ENCODE data around the gene RAB9A. TPM values are rescaled to one million over a fixed set of nuclear protein-coding genes. Genes with fewer than 3 reads are reported as not detected.

RAB9A gene
- total and polyA plus RNA-seq, 9 of the 15 experiments (the other 6 are each of a cell fraction or from before 2014, with no cell fraction given) = 13.5 to 20.8 (median 17.7) TPM

DNA sequence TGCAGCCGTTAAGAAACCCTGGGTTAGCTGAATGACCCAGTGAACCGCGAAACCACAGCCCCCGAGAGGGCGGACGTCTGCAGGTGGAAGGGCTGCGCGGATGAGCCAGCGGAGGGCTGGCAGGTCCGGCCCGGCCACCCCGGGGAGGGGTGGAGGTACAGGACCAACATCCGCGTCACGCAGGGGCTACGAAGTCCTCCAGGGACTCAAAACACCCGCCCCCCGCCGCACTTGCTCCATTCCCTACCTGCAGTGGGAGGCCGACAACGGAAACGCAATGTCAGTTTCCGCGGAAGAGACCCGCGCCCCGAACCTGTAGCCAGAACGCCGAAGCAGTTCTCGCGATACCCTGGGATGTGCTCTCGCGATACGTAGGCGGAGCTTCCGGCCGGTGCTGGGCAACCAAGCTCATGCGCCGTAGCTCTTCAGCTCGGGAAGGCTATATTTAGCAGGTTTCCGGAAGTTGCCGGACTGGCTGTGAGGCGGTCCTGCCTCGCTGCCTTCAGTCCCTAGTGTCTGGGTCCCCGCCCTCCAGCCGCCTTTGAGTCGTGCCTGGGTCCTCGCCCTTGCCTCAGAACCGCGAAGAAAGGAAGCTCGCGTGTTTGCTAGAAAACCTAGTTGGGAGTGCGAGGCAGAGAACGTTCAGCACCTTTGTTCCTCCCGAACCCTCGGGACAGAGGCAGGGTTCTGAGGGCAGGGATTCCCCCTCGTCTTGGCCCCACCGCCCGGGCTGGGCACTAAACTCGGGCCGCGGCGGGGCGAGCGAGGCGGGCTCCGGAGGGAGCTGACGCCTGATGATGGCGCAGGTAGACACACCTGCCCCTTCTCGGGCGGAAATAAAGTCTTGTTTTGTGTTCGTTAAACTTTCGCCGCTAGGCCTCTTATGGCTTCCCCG is 45.6 kb downstream of the RAB9A start, which contains the start of the genes OFD1 and TRAPPC2 (continued):
- TF ChIP-seq, protein P1, sequence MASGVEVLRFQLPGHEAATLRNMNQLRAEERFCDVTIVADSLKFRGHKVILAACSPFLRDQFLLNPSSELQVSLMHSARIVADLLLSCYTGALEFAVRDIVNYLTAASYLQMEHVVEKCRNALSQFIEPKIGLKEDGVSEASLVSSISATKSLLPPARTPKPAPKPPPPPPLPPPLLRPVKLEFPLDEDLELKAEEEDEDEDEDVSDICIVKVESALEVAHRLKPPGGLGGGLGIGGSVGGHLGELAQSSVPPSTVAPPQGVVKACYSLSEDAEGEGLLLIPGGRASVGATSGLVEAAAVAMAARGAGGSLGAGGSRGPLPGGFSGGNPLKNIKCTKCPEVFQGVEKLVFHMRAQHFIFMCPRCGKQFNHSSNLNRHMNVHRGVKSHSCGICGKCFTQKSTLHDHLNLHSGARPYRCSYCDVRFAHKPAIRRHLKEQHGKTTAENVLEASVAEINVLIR (CRISPR knock-in tag; IDR thresholded peaks at IDR 0.05) = no peak
- TF ChIP-seq CEBPG (CRISPR knock-in tag; IDR thresholded peaks at IDR 0.05) (no peak), CEBPG (tag; conservative IDR thresholded peaks at IDR 0.05 in 1 of 2, IDR thresholded peaks at IDR 0.05 in 1 of 2) (no peak), ZFX (CRISPR knock-in tag; IDR thresholded peaks at IDR 0.05) (peak; percentile 75), BHLHE40 (IDR thresholded peaks at IDR 0.05; ENCODE audit: low read length) (no peak), ZNF668 (CRISPR knock-in tag; IDR thresholded peaks at IDR 0.05) (no peak), MTA1 (IDR thresholded peaks at IDR 0.05; ENCODE audit: borderline replicate concordance) (peak; percentile 52; the same call in 1 of the 2 replicates), NEUROD1 (IDR thresholded peaks at IDR 0.05; ENCODE audit: borderline replicate concordance, low read depth, low read length, partially characterized antibody) (peak; percentile 63), ZNF174 (CRISPR knock-in tag; IDR thresholded peaks at IDR 0.05) (no peak), BDP1 (IDR thresholded peaks at IDR 0.05; ENCODE audit: insufficient read depth, insufficient read length) (no peak)
- TF ChIP-seq, protein P2, sequence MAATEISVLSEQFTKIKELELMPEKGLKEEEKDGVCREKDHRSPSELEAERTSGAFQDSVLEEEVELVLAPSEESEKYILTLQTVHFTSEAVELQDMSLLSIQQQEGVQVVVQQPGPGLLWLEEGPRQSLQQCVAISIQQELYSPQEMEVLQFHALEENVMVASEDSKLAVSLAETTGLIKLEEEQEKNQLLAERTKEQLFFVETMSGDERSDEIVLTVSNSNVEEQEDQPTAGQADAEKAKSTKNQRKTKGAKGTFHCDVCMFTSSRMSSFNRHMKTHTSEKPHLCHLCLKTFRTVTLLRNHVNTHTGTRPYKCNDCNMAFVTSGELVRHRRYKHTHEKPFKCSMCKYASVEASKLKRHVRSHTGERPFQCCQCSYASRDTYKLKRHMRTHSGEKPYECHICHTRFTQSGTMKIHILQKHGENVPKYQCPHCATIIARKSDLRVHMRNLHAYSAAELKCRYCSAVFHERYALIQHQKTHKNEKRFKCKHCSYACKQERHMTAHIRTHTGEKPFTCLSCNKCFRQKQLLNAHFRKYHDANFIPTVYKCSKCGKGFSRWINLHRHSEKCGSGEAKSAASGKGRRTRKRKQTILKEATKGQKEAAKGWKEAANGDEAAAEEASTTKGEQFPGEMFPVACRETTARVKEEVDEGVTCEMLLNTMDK (IDR thresholded peaks at IDR 0.05; ENCODE audit: borderline replicate concordance, insufficient read depth, low read depth, low read length, poor library complexity, severe bottlenecking) = no peak
- TF ChIP-seq, protein P3, sequence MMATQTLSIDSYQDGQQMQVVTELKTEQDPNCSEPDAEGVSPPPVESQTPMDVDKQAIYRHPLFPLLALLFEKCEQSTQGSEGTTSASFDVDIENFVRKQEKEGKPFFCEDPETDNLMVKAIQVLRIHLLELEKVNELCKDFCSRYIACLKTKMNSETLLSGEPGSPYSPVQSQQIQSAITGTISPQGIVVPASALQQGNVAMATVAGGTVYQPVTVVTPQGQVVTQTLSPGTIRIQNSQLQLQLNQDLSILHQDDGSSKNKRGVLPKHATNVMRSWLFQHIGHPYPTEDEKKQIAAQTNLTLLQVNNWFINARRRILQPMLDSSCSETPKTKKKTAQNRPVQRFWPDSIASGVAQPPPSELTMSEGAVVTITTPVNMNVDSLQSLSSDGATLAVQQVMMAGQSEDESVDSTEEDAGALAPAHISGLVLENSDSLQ (IDR thresholded peaks at IDR 0.05) = no peak
- TF ChIP-seq, protein P4, sequence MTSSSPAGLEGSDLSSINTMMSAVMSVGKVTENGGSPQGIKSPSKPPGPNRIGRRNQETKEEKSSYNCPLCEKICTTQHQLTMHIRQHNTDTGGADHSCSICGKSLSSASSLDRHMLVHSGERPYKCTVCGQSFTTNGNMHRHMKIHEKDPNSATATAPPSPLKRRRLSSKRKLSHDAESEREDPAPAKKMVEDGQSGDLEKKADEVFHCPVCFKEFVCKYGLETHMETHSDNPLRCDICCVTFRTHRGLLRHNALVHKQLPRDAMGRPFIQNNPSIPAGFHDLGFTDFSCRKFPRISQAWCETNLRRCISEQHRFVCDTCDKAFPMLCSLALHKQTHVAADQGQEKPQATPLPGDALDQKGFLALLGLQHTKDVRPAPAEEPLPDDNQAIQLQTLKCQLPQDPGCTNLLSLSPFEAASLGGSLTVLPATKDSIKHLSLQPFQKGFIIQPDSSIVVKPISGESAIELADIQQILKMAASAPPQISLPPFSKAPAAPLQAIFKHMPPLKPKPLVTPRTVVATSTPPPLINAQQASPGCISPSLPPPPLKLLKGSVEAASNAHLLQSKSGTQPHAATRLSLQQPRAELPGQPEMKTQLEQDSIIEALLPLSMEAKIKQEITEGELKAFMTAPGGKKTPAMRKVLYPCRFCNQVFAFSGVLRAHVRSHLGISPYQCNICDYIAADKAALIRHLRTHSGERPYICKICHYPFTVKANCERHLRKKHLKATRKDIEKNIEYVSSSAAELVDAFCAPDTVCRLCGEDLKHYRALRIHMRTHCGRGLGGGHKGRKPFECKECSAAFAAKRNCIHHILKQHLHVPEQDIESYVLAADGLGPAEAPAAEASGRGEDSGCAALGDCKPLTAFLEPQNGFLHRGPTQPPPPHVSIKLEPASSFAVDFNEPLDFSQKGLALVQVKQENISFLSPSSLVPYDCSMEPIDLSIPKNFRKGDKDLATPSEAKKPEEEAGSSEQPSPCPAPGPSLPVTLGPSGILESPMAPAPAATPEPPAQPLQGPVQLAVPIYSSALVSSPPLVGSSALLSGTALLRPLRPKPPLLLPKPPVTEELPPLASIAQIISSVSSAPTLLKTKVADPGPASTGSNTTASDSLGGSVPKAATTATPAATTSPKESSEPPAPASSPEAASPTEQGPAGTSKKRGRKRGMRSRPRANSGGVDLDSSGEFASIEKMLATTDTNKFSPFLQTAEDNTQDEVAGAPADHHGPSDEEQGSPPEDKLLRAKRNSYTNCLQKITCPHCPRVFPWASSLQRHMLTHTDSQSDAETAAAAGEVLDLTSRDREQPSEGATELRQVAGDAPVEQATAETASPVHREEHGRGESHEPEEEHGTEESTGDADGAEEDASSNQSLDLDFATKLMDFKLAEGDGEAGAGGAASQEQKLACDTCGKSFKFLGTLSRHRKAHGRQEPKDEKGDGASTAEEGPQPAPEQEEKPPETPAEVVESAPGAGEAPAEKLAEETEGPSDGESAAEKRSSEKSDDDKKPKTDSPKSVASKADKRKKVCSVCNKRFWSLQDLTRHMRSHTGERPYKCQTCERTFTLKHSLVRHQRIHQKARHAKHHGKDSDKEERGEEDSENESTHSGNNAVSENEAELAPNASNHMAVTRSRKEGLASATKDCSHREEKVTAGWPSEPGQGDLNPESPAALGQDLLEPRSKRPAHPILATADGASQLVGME (CRISPR knock-in tag; IDR thresholded peaks at IDR 0.05) = peak; percentile 66; the same call in 1 of the 2 replicates
- TF ChIP-seq, protein P5, sequence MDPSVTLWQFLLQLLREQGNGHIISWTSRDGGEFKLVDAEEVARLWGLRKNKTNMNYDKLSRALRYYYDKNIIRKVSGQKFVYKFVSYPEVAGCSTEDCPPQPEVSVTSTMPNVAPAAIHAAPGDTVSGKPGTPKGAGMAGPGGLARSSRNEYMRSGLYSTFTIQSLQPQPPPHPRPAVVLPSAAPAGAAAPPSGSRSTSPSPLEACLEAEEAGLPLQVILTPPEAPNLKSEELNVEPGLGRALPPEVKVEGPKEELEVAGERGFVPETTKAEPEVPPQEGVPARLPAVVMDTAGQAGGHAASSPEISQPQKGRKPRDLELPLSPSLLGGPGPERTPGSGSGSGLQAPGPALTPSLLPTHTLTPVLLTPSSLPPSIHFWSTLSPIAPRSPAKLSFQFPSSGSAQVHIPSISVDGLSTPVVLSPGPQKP (CRISPR knock-in tag; IDR thresholded peaks at IDR 0.05) = no peak
